Ishikawa (cell line): ENCODE results near the gene SPSB4.

Source experiments
- CEBPB ChIP-seq: IDR thresholded peaks from 2 replicates; pipeline ENCODE4 v1.6.1; 2012
- CREB1 ChIP-seq: IDR thresholded peaks from 2 replicates; pipeline ENCODE4 v1.6.1; 2012; ENCODE audit warnings: low read depth
- EGR1 ChIP-seq: IDR thresholded peaks from 2 replicates; pipeline ENCODE4 v1.6.1; 2012
- EP300 ChIP-seq: IDR thresholded peaks from 2 replicates; pipeline ENCODE4 v1.6.1; 2012; ENCODE audit warnings: borderline replicate concordance
- FOXM1 ChIP-seq: IDR thresholded peaks from 2 replicates; pipeline ENCODE4 v1.6.1; 2012; ENCODE audit warnings: low read depth, borderline replicate concordance
- NFIC ChIP-seq: IDR thresholded peaks from 2 replicates; pipeline ENCODE4 v1.6.1; 2012
- RAD21 ChIP-seq: IDR thresholded peaks from 2 replicates; pipeline ENCODE4 v1.6.1; 2012; ENCODE audit warnings: low read depth
- TAF1 ChIP-seq: IDR thresholded peaks from 2 replicates; pipeline ENCODE4 v1.6.1; 2012; ENCODE audit warnings: low read depth, mild to moderate bottlenecking
- TCF12 ChIP-seq: IDR thresholded peaks from 2 replicates; pipeline ENCODE4 v1.6.1; 2012; ENCODE audit warnings: low read depth
- TEAD4 ChIP-seq: IDR thresholded peaks from 2 replicates; pipeline ENCODE4 v1.6.1; 2012
- YY1 ChIP-seq: IDR thresholded peaks from 2 replicates; pipeline ENCODE4 v1.6.1; 2012; ENCODE audit warnings: low read depth
- ZBTB7A ChIP-seq: IDR thresholded peaks from 2 replicates; pipeline ENCODE4 v1.6.1; 2012; ENCODE audit warnings: low read depth
- TF ChIP-seq, protein P1 (sequence below): IDR thresholded peaks from 2 replicates; pipeline ENCODE4 v1.6.1; 2012
- TF ChIP-seq, protein P2 (sequence below): IDR thresholded peaks from 2 replicates; pipeline ENCODE4 v1.6.1; 2012
- TF ChIP-seq, protein P3 (sequence below): IDR thresholded peaks from 2 replicates; pipeline ENCODE4 v1.6.1; 2012; ENCODE audit warnings: low read depth, mild to moderate bottlenecking

SPSB4 gene

DNA sequence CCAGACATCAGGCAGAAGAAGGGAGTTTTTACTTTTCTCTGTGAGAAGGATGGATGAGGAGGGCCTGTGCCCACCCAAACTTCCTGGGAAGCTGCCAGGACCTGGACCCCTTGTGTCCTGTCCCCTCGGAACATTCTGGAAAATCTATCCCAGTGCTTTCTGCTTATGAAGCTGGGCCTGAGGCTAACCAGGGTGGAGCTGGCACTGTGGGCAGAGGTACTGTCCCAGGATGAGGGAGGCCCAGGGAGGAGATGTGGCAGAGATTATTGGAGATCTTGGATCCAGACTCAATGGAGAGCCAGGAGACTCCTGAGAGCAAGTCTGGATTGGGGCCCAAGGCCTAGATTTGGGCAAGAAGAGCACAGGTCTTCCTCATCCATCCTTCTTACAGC, 44.4 kb downstream of the SPSB4 start:
- TF ChIP-seq TAF1 (no peak), TCF12 (no peak), FOXM1 (no peak), YY1 (no peak), ZBTB7A (no peak), EGR1 (no peak), CREB1 (no peak), NFIC (no peak), TEAD4 (no peak), CEBPB (no peak), EP300 (no peak), RAD21 (no peak)
- TF ChIP-seq, protein P1, sequence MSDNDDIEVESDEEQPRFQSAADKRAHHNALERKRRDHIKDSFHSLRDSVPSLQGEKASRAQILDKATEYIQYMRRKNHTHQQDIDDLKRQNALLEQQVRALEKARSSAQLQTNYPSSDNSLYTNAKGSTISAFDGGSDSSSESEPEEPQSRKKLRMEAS = no peak
- TF ChIP-seq, protein P2, sequence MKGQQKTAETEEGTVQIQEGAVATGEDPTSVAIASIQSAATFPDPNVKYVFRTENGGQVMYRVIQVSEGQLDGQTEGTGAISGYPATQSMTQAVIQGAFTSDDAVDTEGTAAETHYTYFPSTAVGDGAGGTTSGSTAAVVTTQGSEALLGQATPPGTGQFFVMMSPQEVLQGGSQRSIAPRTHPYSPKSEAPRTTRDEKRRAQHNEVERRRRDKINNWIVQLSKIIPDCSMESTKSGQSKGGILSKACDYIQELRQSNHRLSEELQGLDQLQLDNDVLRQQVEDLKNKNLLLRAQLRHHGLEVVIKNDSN = no peak
- TF ChIP-seq, protein P3, sequence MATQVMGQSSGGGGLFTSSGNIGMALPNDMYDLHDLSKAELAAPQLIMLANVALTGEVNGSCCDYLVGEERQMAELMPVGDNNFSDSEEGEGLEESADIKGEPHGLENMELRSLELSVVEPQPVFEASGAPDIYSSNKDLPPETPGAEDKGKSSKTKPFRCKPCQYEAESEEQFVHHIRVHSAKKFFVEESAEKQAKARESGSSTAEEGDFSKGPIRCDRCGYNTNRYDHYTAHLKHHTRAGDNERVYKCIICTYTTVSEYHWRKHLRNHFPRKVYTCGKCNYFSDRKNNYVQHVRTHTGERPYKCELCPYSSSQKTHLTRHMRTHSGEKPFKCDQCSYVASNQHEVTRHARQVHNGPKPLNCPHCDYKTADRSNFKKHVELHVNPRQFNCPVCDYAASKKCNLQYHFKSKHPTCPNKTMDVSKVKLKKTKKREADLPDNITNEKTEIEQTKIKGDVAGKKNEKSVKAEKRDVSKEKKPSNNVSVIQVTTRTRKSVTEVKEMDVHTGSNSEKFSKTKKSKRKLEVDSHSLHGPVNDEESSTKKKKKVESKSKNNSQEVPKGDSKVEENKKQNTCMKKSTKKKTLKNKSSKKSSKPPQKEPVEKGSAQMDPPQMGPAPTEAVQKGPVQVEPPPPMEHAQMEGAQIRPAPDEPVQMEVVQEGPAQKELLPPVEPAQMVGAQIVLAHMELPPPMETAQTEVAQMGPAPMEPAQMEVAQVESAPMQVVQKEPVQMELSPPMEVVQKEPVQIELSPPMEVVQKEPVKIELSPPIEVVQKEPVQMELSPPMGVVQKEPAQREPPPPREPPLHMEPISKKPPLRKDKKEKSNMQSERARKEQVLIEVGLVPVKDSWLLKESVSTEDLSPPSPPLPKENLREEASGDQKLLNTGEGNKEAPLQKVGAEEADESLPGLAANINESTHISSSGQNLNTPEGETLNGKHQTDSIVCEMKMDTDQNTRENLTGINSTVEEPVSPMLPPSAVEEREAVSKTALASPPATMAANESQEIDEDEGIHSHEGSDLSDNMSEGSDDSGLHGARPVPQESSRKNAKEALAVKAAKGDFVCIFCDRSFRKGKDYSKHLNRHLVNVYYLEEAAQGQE = no peak

DNA sequence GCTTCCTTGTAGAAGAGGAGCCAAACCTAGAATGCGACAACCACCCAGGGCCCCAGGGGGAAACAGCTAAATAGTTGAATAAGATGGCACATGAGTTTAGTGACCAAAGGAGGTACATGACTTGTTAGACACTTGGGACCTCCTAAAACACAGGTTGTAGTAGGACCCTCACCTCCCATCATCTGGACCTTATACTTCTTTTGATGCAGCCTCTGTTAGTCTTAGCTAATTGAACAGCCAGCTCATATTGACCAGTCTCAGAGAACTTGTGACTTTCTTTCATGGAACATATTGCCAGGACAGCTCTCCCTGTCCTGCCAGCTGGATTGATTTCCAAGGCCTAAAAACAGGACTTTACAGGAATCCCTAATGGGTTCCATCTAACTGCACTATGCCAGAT, 45.0 kb downstream of the SPSB4 start:
- TF ChIP-seq TCF12 = no peak
- TF ChIP-seq ZBTB7A = no peak
- TF ChIP-seq YY1 = no peak
- TF ChIP-seq, protein P1 = no peak
- TF ChIP-seq, protein P2 = no peak
- no peak for TF ChIP-seq CREB1
- no peak for TF ChIP-seq EP300

DNA sequence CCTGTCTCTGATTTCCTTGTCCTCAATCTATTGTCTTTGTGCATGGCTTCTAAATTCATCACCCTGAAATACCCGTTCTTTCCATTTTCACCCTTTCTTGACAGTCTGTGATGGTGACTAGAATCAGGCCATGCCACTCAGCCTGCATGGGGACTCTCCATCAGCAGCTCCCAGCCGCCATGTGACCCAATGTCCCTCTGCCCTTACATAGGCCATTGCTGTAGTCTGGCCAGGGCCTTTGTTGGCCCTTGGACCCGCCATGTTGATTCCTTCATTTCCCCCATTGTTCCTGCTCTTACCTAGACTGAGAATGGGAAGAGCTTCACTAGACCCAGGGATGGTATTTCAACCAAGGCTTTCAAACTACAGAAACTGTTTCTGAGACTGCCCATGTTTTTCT, 45.8 kb downstream of the SPSB4 start:
- TF ChIP-seq, protein P2 = no peak
- TF ChIP-seq TEAD4 = no peak
- no peak for TF ChIP-seq ZBTB7A
- TF ChIP-seq CEBPB = no peak
- TF ChIP-seq, protein P3 = no peak
- no peak for TF ChIP-seq RAD21
- TF ChIP-seq TAF1 = no peak
- TF ChIP-seq NFIC = no peak
- no peak for TF ChIP-seq YY1
- TF ChIP-seq FOXM1 = no peak
- TF ChIP-seq EGR1 = no peak
- TF ChIP-seq, protein P1 = no peak
- TF ChIP-seq EP300 = no peak
- no peak for TF ChIP-seq CREB1
- no peak for TF ChIP-seq TCF12

DNA sequence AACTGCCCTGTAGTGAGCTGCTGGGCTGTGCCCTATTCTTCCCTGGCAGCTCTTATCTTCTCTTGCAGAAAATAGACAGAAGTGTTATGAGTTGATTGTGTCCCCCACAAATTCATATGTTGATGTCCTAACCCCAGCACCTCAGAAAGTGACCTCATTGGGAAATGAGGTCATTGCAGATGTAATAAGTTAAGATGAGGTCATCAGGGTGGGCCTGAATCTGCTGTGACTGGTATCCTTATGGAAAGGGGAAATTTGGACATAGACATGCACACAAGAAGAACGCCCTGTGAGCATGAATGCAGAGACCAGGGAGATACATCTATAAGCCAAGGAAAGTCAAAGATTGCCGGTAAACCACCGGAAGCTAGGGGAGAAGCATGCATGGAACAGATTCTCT, 49.0 kb downstream of the SPSB4 start:
- TF ChIP-seq CREB1 = no peak

DNA sequence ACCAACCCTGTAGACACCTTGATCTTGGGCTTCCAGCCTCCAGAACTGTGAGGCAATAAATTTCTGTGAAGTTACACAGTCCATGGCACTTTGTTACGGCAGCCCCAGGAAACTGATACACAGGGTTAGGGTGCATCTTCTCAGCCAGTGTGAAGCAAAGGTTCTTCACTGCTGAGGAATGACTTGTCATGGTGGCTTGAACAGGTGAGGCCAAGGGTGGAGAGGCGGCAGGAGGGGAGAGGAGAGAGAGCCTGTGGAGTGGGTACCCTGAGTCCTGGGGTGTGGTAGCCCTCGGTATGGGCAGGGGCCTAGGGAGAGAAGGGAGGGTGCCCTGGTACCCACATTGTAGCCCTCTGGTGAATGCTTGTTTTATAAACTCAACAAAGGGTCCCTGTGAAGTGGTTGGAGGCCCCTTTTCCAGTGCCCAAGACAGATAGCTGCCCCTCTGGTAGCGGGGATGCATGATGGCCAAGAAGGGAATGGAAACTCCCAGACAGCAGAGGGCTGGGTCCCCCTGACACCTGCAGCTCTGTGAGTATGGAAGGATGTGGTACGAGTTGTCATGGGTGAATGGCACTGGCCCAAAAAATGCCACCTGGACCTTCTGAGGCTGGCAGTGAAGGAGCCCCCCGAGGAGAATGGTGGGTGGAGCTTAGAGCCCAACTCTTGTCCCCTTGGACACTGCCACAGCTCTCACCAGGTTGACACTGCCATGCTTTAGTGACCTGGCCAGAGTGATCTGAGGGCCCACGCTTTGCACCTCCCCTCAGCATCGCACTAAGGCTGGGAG, 49.6 kb downstream of the SPSB4 start:
- TF ChIP-seq, protein P3 = no peak
- no peak for TF ChIP-seq TAF1
- TF ChIP-seq RAD21 = no peak
- TF ChIP-seq, protein P2 = no peak
- no peak for TF ChIP-seq EGR1
- no peak for TF ChIP-seq EP300
- TF ChIP-seq NFIC = no peak
- TF ChIP-seq YY1 = no peak
- TF ChIP-seq TCF12 = no peak
- TF ChIP-seq, protein P1 = no peak
- no peak for TF ChIP-seq FOXM1
- no peak for TF ChIP-seq TEAD4
- TF ChIP-seq CEBPB = no peak
- no peak for TF ChIP-seq ZBTB7A
- no peak for TF ChIP-seq CREB1
